T follicular helper cell (primary cell): ENCODE data around the gene LHX5.
A peak's percentile ranks its signal among the peaks of the same experiment; 100 is the strongest.

Experiments used
- DNase-seq: peaks from one replicate; pipeline ENCODE4 v3.0.0-alpha.2; 2020; ENCODE audit warnings: low read depth

LHX5 gene

DNA sequence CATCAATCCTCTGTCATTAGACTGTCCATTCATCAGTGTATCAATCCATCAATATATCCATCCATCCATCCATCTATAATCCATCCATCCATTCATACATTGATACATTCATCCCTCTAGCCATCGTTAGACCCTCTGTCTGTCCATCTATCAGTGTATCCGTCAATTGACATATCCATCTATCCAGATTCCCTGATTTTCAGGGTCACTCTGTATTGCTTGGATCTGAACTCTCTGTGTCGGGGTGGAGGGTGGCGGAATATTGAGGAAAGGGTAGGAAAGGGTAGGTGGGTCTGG, 32.4 kb downstream of the LHX5 start:
- no peak for DNase-seq

DNA sequence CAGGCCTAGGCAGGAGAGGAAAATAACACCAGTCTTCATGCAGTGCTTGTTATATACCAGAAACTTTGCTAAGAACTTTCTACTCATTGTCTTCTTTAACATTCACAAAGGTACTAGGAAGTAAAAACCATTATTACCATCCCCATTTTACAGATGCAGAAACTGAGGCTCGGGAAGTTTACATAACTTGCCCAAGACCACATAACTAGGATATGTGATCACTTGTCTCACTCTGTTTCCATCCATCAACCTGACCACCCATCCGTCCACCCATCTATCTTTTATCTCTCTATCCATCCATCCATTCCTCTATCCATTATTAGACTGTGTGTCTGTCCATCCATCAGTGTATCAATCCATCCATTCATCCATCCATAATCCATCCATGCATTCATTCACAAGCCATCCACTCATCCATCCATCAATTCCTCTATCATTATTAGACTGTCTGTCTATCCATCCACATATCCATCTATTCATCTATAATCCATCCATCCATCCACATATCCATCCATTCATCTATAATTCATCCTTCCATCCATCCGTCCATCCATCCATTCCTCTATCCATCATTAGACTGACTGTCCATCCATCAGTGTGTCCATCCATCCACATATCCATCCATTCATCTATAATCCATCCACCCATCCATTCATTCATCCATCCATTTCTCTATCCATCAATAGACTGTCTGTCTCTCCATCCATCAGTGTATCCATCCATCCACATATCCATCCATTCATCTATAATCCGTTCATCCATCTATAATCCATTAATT, 33.0 kb downstream of the LHX5 start:
- no peak for DNase-seq

DNA sequence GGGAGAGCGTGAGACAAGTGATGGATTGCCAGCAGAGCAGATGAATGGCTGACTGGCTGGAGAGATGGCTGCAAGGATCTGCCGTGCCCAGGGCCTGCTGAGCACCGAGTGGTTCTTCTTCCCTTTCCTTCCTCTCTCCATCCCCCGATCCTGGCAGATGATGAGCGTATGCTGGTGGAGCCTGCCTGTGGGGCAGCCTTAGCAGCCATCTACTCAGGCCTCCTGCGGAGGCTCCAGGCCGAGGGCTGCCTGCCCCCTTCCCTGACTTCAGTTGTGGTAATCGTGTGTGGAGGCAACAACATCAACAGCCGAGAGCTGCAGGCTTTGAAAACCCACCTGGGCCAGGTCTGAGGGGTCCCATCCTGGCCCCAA, 34.0 kb downstream of the LHX5 start:
- no peak for DNase-seq

DNA sequence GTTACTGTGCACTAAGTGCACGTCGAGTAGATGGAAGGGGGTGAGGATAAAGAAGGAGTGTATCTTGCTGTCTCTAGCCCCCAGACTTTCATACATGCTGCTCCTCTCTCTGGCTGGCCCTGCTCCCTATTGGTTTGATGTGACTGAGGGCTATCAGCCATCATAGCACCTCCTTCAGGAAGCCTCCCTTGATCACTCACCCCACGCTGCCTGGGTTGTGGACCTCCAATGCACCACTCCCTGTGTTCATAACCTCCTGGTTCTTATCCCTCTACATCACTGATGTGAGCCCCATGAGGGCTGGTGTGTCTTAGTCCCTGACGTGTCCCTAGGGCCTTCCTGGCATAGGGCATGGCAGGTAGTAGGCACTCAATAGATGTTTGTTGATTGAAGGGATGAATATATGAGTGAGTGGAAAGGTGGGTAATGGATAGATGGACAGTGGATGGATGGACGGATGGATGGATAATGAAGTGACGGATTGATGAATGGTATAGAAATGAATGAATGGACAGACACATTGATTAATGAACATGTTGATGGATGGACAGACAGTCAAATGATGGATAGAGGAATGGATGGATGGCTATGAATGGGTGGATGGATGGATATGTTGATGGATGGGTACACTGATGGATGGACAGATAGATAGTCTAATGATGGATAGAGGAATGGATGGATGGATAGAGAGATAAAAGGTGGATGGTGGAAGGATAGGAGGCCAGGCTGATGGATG, 34.5 kb downstream of the LHX5 start:
- DNase-seq, result no peak

DNA sequence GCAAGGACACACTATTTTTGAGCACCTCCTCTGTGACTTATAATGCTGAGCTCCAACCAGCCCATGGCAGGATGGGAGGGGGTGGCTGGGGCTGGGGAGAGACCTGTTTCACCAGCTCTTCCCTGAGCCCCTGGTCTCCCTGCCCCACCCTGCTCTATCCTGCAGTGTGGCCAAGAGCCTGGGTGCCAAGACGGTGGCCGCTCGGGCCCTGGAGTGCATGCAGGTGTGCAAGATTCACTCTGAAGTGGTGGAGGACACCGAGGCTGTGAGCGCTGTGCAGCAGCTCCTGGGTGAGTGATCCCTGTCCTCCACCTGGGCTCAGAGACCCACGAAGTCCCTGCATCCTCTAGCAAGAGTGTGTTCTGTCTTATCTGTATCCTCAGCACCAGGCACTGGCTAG, 35.1 kb downstream of the LHX5 start:
- DNase-seq, result no peak

DNA sequence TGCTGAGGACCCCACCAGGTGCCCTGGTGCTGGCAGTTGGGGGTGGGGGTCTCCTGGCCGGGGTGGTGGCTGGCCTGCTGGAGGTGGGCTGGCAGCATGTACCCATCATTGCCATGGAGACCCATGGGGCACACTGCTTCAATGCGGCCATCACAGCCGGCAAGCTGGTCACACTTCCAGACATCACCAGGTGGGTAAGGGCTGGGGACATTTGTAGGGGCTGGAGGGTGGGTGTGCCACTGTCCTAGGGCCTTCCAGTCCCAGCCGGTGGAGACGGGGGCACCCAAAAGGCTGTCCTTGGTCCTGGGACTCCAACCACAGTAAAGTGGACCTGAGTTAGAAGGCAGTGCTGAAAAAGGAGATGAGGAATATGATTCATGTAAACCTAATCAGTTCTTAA, 36.3 kb downstream of the LHX5 start:
- DNase-seq, result no peak

DNA sequence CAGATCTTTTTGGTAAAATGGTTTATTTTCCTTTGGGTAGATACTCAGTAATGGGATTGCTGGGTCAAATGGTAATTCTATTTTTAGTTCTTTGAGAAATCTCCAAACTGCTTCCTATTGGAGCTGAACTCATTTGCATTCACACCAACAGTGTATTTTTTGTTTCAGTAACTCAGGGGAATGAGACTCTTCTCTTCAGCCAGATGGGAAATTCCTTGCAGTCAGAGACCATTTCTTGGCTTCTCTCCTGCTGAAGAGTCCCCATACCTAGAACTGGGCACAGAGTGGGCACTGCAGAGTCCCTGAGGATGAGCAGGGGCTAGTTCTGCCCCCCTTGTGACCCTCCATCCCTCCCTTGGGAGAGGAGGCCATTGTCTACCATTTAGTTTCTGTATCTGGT, 38.7 kb downstream of the LHX5 start:
- DNase-seq, result no peak

DNA sequence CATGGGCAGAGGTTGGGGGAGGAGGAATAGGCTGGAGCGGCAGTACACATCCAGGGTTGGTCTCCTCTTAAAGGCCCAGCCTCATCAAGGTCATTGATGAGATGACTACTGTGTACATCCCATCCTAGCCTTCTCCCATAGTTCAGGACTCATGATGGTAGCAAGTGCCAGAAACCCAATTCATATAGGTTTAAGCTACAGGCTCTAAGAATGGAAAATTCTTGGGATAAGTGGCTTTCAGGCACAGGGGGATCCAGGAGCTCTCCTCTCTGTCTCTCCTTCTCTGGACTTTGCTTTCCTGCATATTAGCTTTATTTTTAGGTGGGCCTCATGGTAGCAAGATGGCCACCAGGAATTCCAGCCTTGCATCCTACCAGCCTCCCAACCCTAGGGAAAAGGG, 43.2 kb downstream of the LHX5 start:
- no peak for DNase-seq

DNA sequence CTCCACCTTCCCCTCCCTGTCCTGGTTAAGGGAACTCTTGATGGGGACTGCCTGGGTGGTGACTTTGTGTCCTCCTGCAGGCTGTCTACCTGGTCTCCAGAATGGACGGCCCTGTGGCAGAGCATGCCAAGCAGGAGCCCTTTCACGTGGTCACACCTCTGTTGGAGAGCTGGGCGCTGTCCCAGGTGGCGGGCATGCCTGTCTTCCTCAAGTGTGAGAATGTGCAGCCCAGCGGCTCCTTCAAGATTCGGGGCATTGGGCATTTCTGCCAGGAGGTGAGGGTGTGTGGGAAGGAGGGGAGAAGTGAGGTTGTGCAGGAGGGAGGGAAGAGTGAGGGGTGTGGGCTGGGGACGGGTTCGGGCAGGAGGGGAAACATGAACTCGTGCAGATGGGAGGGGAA, 43.8 kb downstream of the LHX5 start:
- no peak for DNase-seq

DNA sequence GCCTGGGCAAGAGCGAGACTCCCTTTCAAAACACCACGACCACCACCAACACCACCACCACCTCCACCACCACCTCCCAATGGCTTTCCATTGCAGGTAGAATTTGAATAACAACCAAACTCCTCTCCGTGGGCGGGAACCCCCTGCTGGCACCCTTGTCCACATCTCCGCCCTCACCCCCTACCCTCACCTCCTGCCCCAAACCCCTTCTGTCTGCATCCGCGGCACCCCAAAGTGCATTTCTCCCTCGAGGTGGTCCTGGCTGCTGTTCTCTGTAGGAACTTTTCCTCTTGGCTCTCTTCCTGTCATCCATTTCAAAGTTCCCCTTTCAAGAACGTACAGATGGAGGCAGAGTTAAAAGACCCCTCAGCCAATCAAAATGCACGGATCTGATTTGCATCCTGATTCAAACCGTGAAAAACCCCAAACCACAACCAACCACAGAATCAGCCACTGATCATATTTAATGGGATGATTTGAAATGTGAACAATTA, 45.7 kb downstream of the LHX5 start:
- DNase-seq, result no peak

DNA sequence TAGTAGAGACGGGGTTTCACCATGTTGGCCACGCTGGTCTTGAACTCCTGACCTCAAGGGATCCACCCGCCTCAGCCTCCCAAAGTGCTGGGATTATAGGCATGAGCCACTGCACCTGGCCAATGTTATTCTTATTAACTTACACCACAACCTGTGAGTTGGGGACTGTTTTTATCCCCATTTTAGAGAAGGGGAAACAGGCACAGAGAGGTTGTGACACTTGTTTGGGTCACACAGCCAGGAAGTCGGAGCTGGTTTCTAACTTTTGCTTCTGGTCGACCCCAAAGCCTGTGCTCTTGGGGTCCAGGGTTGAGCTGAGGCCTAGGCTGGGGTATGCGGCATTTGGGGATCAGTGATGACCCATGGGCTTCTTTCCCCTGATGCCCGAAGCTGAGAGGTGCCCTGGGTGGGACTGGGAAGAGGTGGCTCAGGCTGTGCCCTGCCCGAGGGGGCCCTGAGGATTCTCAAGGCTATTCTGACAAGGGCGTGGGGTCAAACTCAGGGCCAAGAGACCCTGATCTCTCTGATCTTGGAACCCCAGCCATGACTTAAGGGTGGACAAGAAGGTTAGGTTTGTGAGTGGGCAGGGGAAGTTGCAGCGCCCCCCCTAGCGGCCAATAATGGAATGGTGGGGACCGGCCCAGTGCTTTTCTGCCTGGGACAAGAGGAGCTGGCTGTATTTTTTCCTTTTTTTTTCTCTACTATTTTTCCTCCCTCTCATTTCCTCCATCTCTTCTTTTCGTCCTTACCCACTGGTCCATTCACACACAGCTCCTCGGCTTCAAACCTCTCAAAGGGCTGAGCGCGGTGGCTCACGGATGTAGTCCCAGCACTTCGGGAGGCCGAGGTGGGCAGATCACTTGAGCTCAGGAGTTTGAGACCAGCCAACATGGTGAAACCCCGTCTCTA, 46.5 kb downstream of the LHX5 start:
- DNase-seq, result peak; percentile 16

DNA sequence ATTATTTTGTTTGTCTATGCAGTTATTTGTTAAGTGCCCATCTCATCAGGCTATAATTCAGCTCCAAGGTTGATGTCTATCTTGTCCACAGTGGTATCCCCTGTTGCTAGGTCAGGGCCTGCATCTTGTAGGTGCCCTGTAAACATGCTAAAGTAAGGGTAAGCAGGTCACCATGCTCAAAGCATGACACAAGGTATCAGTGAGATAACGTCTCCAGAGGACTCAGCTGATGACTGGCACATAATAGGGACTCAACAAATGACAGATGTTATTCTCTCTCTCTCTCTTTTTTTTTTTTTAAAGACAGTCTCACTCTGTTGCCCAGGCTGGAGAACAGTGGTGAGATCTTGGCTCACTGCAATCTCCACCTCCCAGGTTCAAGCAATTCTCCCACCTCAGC, 47.2 kb downstream of the LHX5 start:
- DNase-seq, result no peak

DNA sequence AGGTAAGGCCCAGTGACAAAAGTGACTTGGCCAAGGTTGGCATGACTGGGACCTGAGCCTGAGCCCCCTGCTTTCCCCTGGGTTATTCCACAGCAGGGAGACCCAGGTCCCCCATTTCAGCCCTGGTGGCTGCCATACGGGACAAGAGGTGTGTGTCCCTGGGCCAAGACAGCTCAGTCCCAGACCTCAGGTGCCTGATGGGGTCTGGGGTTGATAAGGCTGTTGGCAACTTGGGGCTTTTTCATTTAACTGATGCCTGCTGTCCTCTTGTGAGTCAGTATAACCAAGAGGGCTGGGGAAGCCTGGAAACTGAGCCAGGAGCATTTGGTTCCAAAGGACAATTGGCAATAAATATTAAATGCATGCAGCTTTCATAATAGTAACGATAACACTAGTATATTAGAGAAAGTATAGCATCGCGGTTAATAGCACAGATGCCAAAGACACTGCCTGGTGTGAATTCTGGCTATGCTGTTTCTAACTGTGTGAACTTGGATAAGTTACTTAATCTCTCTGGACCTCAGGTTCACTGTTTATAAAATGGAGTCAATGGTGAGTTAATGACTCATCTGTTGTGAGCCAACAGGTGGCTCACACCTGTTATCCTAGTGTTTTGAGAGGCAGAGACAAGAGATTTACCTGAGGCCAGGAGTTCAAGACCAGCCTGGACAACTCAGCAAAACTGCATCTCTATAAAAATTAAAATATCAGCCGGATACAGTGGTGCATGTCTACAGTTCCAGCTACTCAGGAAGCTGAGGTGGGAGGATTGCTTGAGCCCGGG, 48.6 kb downstream of the LHX5 start:
- DNase-seq, result no peak

DNA sequence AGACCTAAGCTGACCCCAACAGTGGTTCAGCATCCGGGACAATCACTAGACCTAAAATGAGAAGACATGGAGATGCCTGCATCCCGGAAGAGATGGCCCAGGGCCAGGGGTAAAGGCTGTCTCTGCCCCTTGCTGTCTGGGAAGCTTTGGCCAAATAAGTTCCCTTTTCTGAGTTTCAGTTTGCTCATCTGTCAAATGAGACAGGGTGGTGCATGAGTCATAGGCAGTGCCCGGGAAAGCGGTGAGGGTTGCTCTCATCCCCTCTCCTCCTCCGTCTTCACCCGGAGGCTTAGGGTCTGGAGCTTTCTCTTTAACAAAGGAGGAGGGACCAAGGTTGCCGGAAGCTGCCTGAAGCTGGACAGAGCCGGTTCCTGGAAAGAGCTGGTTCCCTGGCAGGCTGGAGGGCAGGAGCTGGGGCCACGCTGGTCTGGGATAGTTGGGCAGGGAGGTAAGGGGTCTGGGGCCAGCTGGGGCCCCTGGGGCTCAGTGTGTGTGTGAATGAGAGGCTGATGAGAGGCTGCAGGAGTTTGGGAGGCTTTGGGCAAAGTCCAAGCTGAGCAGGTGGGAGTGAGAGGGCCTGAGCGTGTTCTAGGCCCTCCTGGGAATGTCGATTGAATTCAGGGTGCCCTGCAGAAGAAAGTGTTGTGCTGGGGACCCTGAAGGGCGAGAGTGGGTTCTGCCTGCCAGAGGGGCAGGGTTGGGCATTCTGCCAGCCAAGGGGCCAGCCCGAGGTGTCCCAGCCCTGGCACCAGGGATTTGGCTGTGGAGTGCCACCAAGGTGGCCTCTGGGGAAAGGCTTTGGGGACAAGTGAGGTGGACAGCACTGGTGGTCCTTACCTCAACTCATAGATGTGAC, 49.4 kb downstream of the LHX5 start, which contains the start of gene SDSL:
Gene SDSL (plus strand): TSS at position 351 of the 856 bp plus-strand sequence. CDS start 5,603 bp downstream, outside the sequence.
- no peak for DNase-seq

DNA sequence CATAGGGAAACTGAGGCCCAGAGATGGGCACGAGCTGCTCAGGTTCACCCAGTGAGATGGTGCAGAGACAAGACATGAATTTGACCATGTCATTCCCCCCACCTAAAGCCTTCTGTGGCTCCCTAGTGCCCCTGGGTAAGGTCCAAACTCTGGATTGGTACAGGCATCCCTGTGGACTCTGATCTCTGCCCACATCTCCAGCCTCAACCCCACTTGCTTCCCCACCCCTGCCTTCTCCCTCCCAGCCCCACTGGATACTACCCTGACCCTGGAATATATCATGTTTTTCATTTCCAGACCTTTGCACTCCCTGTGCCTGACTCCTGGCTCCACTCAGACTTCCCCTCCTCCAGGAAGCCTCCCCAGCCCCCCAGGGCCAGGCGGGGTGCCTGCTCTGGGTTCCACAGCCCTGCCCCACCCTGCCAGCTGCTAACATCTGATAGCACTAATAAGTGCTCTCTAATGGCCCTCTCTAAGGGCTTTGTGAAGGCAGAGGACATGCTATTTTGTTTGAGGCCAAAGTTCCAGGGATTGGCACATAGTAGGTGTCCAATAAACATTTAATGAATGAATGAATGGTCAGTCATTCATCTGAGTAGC, 50.6 kb downstream of the LHX5 start:
- DNase-seq, result no peak

DNA sequence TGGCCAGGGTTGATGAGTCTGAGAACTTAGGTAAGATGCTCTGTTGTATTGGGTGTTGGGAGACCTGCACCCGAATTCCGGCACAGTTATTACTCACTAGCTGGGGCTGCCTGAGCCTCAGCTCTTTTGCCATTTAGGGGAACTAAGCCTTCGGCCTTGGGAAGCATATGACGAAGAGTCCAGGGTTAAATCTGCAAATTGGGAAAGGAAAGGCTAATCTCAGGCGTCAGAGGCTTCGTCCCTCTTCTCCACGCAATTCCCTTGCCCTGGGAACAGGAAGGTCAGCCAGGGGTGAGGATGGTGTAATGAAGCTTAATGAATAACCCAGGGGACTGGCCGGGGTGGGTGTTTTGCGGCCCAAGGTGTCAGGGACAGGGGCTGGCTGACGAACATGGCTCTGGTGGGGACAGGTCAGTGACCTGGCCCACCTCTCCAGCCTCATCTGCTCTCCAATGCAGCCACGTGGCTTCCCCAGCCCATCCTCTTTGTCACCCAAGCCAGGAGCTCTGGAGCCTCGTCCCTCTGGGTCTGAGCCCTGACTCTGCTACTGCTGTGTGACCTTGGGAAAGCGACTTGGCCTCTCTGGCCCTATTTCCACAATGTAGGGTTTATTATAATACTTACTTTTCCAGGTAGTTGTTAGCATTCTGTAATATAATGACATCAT, 53.3 kb downstream of the LHX5 start:
- no peak for DNase-seq

DNA sequence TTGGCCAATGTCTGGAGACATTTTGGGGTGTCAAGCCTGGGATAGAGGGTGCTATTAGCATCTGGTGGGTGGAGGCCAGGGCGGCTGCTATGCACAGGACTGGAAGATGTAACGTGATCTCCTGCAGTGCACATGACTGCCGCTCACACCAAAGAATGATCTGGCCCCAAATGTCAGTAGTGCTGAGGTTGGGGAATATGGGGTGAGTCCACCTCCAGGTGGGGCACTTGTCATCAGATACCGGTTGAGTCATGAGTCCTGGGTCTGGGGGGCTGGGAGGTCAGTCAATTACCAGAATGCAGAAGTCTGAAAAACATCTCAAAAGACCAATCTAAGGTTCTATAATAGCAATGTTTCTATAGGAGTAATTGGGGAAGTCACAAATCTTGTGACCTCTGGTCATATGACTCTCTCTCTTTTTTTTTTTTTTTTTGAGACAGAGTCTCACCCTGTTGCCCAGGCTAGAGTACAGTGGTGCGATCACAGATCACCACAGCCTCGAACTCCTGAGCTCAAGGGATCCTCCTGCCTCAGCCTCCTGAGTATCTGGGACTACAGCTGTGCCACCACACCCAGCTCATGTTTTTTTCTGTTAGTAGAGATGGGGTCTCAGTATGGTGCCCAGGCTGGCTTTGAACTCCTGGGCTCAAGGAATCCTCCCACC, 55.4 kb downstream of the LHX5 start:
- DNase-seq, result no peak

DNA sequence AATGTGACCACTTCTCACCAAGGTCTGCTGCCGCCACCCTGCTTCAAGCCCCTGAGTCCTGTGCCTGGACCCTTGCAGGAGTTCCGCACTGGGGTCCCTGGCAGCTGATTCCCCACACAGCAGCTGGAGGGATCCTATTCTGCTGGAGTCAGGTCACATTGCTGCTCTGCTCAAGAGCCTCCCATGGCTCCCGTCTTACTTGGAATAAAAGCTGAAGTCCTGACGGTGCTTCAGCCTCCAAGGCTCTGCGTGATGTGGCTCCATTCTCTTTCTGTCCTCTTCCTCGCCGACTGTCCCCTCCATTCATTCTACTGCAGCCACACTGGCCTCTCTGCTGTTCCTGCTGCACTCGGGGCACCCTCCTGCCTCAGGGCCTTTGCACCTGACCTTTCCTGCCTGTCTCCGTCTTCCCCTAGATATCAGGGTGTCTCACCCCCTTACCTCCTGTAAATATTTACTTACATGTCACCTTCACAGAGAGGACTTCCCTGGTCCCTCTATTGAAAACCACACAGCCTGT, 57.1 kb downstream of the LHX5 start:
- no peak for DNase-seq

DNA sequence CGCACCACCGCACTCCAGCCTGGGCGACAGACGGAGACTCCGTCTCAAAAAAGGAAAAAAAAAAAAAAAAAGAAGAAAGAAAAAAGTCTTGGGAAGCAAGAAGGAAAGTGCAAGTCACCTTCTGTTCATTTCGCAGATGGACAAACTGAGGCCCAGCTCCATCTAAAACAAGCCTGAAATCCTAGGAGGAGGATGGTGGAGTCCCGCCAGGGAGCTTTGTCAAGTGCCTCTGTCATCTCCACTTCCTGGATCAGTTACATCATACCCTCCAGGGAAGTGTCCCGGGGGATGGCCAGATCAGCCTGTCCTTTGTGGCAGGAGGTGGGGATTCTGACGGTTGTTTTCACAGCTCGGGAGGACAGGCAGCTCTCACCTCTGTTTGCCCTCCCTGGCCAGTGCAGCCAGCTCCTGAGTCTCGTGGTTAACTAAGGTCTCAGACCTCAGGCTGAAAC, 58.2 kb downstream of the LHX5 start:
- DNase-seq, result no peak
